C4-2B (cell line): ENCODE measurements around the gene ATPAF2.

Experiments
- CTCF ChIP-seq: fragments of 450-650 bp; conservative IDR thresholded peaks from 2 replicates; pipeline ENCODE4 v1.5.1; 2017; ENCODE audit warnings: mild to moderate bottlenecking
- ZFX ChIP-seq: fragments of 450-650 bp; IDR thresholded peaks from 2 replicates; pipeline ENCODE4 v1.6.1; 2017

- TF ChIP-seq CTCF = no peak
- TF ChIP-seq ZFX = no peak
Observed at GRCh38 chr17:17985153-17985552, 53.8 kb downstream of the ATPAF2 start.
